ENCODE data around the gene GJB6.

The GJB6 gene

DNA sequence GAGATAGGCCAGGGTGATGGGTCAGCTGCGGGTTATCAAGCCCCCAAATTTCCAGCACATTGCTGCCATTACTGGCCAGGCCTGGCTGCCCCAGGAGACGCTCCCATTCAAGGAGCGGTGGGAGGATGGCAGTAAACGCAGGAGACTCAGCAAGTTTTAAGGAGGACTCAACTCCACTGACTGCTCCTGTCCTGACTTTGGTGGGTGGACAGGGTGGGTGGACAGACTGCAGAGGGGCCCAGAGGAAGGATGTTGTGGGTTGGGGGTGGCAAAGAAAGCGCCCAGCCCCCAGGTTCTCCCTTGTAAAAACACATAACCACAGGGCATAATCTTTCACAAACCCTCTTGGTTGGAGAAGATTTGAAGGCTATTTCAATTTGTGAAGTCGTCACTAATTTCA, 4.4 kb downstream of the GJB6 start:
- in situ Hi-C loops (cut with MboI; ENCODE audit: low sequenced_read_pairs), result no loop called here

DNA sequence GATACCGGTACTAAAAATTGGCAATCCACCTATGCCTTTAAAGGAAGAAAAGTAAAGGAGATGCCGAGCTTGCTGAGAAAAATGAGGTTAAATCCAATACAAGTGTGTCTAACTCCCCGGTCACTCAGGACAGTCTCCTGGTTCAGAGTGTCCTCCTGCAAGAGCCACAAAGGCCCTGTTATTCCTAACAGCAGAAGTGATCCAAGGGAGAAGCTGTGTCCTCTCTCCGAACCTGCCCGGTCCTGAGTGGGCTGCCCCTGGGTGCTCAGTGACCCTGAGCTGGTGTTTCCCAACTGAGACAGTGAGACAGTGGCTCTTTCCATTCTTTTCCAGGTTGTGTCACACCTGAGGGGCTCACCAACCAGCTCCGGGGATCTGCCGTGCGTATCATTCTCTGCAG, 4.8 kb downstream of the GJB6 start:
- in situ Hi-C loops (cut with MboI; ENCODE audit: low sequenced_read_pairs), result no loop called here

DNA sequence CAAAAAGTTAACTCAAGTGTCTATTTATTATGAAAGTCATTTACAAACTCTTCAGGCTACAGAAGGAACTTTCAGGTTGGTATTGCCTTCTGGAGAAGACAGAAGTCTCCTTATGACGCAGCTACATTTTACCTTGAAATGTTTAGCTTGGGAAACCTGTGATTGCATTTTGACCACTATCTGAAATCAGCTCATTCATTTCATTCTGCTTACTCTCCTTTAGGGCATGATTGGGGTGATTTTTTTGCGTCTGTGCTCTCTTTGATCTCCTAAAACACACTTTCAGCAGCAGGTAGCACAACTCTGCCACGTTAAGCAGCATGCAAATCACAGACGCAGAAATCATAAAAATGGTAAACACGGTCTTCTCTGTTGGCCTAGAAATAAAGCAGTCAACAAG, 9.6 kb downstream of the GJB6 start:
- in situ Hi-C loops (cut with MboI; ENCODE audit: low sequenced_read_pairs), result no loop called here

DNA sequence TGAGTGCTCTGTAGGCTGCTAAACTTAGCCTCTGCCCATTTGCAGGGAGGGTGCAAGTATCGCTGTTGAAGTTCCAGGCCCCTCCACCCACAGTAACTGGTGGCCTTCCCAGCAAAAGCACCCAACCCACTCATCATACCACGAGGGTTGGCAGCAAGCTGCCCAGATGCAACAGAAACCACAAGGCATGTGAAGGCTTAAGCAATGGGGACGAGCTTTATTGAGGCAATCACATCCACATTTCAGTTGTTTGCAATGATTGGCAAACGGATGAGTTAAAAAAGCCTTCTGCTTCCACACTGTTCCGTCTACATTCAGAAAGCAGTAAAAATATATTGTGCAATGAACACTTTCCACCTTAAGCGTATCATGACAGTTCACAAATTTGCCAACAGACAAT, 10.3 kb downstream of the GJB6 start:
- in situ Hi-C loops (cut with MboI; ENCODE audit: low sequenced_read_pairs), result no loop called here

DNA sequence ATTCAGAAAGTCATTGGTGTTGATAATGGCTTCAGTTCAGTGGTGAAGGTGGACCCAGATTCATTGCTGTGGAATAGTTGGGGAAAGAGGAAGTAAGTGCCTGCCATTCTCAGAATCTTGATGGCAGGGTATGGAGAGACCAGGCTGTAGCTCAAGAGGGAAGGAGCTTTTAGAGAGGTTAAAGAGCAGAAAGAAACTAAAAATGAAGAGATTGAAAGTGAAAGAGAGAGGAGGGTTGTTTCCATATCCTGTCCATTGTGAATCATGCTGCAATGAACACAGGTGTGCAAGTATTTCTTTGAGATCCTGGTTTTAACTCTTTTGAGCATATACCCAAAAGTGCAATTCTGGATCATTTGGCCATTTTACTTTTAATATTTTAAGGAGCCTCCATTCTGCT, 12.5 kb downstream of the GJB6 start:
- in situ Hi-C loops (cut with MboI; ENCODE audit: low sequenced_read_pairs), result no loop called here

DNA sequence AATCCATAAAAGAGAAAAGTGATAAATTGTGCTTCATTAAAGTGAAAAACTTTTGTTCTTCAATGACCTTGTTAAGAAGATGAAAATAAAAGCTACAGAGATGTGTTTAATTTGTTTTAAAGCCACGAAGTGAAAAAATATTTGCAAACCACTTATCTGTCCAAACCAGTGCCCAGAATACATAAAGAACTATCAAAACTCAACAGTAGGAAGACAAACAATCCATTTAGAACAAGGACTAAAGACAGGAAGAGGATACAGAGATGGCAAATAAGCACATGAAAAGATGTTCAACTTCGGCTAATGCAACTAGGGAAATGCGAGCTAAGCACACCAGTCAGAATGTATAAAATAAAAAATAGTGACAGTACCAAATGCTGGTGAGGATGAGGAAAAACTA, 15.0 kb downstream of the GJB6 start:
- in situ Hi-C loops (cut with MboI; ENCODE audit: low sequenced_read_pairs), result no loop called here

DNA sequence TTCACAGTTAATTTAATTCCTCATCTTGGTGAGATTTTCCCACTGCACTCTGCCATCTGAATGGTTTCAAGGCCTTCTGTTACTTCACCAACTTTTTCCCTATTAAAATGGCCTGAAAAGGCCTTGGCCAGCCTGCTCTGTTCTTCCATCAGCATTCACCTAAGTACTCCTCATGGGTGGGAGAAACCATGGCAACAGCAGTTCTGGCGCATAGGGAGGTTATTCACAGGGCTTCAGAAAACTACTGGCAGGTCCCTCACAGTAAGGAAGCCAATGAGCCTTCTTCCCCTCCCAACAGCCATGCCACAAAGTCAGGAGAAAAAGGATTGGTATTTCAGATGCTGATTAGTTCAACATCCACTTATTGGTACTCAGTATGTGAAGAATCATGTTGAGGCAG, 22.2 kb downstream of the GJB6 start:
- in situ Hi-C loops (cut with MboI; ENCODE audit: low sequenced_read_pairs), result no loop called here

DNA sequence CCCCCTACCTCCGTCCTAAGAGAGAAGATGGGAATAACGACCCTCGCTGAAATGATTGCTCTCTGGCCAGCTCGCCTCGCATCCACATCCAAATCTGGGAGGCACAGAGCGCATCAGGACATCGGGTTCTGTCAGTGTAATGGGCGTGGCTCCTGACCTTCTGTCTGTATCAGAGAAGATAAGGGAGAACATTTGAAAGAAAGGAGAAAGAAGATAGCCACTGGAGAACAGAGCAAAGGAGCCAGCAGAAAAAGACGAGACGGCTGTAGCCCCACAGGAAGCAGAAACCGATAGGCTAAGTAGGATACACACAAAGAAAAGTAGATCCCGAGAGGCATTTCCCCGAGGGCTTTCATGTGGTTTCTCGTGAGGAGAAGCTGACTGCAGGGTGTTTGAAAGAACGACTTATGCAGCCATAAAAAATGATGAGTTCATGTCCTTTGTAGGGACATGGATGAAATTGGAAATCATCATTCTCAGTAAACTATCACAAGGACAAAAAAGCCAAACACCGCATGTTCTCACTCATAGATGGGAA, 25.4 kb downstream of the GJB6 start:
- in situ Hi-C loops (cut with MboI; ENCODE audit: low sequenced_read_pairs), result no loop called here

DNA sequence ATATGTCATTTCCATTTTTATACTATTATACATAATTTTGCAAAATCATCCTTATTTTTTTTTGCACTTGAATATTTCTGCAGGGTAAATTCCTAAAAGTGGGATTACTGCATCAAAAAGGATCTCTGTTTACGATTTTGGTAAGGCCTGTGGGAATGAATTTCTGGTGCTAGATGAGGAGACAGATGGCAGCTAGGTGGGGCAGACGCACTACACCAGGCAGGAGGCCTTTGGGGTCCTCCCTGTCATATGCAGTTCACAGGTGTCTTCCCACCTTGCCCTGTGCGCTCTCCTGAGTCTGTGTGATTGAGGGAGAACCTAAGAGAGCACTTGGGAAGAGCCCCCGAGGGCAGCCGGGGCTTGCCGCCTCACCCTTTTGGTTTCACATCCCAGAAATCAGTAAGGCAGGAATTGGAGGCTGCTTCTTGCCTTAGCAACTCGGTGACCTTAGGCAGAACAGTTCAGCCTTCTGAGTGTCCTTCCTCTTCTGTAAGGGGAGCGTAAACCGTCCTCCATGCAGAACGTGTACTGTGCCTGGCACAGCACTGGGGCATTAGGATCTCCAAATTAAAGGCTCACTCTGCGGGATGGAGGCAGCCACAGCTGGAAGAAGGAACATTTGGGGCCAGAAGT, 25.9 kb downstream of the GJB6 start:
- in situ Hi-C loops (cut with MboI; ENCODE audit: low sequenced_read_pairs), result no loop called here

DNA sequence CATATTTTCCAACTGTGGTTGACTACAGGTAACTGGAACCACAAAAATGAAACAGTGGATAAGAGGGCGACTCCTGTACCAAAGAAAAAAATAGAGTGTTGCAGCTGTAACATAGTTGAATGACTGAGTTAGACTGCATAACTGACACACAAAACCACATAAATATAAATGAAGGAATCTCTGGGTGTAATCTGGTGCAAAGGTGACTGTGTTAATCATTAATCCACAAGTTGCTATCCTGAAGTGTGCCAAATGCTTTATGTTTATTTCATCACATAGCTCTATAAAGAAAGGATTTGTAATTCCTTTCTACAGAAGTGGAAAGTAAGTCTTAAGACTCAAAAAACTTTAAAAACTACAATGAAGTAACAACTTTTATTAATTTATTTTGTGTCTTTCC, 33.3 kb downstream of the GJB6 start:
- in situ Hi-C loops (cut with MboI; ENCODE audit: low sequenced_read_pairs), result loop anchor here (25.0 kb wide), 2 partner anchors 164 to 739 kb away; no protein-coding TSS in a partner anchor

DNA sequence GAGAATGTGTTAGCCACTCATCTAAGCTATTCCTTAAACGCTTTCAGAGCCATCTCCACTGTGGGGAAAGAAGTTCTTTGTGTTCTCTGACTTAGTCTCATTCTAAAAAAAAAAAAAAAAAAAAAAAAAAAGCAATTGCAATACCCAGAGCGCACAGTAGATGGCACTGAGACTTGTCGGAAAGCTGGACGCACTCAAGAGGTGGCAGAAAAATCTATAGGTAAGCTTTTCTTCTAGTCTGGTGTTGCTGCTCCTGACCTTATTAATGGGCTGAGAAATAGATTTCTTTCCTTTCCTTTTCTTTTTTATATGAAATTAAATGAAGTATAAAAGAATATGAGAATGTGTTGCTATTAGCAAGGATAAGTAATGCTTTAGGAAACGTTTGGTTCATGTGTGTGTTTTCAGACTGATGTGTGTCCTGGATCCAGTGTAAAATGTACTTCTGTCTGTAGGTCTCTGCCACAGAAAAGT, 34.7 kb downstream of the GJB6 start:
- in situ Hi-C loops (cut with MboI; ENCODE audit: low sequenced_read_pairs), result loop anchor here (25.0 kb wide), 2 partner anchors 165 to 740 kb away; no protein-coding TSS in a partner anchor

DNA sequence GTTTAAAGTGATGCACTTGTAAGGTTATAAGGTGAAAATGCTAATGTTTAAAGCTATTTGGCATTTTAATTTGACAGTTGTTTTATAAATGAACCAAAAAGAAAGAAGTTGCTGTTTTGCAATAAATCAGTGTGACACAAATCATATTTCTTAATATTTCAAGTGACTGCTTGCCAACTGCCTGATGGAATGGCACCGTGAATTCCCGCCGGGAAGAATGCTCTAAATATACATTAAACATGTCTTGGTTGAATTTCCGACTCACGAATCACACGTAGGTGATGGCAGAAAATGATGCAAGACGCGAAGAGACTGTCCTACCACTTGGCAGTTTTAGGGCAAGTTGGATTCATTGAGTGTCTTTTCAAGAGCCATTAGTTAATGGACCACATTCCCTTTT, 36.3 kb downstream of the GJB6 start:
- in situ Hi-C loops (cut with MboI; ENCODE audit: low sequenced_read_pairs), result loop anchor here (25.0 kb wide), 2 partner anchors 166 to 742 kb away; no protein-coding TSS in a partner anchor

DNA sequence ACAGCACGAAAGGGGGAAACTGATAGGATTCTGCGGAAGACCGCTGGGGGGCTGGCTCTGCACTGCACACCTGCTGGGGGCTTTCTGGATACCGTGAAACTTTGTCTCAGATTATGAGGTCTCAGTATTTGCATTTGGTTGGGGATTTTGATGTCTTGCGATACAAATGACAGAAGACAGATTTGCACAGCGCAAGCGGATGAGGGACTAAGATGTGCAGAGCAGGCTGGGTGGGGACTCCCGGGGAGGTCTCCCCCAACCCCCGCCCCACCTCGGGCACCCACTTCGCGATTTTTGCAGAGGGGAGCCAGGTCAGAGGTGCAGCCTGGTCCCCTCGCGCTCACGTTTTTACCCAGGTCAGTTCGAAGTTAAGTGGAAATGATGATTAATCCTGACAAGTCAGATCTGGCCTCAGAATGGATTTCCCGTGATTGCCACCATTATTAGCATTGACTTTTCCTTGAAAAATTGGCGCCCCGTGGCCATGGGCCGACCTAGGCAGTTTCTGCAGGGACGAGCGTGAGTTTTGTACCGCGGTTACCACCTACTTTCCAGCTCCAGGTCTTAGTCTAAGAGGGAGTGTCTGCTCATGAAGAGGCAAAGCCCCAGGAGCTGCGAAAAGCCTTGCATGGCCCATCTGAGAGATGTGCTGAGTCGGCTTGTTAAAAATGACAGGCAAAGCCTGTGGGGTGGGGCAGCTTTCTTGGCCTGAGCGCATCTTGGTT, 38.0 kb downstream of the GJB6 start:
- in situ Hi-C loops (cut with MboI; ENCODE audit: low sequenced_read_pairs), result loop anchor here (25.0 kb wide), 2 partner anchors 168 to 743 kb away; no protein-coding TSS in a partner anchor

DNA sequence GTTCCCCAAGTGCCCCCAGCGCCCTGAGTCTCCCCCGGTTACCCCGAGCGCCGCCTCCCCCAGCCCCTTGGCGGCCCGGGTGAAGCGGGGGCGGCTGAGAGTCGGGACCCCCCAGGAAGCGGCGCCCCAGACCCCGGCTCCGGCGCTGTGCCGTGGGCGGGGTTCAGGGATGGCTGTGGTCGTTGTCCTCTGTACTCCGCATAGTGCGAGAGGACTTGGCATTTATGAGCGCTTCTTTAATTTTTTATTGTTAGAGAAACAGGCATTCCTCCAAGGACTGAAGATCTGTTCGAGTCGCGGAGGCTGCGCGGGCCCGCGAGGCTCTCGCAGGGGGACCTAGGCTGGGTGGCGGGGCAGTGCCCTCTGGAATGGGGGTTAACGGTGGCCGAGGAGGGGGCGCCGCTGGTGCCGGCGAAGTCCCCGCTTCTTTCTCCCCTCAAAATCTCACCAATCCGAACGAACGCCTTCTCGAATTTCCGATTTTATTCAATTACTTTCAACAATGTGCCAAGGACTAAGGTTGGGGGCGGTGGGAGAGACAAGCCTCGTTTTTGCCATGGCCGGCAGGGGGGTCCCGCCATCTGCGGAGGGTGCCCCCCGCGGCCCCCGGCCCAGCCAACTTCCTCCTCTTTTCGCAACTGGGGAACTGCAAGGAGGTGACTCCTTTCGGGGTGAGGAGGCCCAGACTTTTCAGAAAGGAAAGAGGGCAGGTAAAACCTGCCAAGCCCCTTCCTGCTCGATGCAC, 38.8 kb downstream of the GJB6 start:
- in situ Hi-C loops (cut with MboI; ENCODE audit: low sequenced_read_pairs), result loop anchor here (25.0 kb wide), 2 partner anchors 169 to 744 kb away; no protein-coding TSS in a partner anchor

DNA sequence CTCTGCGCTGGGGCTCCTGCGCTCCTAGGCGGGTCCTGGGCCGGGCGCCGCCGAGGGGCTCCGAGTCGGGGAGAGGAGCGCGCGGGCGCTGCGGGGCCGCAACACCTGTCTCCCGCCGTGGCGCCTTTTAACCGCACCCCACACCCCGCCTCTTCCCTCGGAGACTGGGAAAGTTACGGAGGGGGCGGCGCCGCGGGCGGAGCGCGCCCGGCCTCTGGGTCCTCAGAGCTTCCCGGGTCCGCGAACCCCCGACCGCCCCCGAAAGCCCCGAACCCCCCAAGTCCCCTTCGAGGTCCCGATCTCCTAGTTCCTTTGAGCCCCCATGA, 39.3 kb downstream of the GJB6 start, which contains the start of gene GJB2:
Gene GJB2 (minus strand): TSS at position 103 of the 326 bp plus-strand sequence. CDS start 3,357 bp downstream, outside the sequence.
- in situ Hi-C loops (cut with MboI; ENCODE audit: low sequenced_read_pairs), result loop anchor here (25.0 kb wide), 2 partner anchors 170 to 745 kb away; no protein-coding TSS in a partner anchor

DNA sequence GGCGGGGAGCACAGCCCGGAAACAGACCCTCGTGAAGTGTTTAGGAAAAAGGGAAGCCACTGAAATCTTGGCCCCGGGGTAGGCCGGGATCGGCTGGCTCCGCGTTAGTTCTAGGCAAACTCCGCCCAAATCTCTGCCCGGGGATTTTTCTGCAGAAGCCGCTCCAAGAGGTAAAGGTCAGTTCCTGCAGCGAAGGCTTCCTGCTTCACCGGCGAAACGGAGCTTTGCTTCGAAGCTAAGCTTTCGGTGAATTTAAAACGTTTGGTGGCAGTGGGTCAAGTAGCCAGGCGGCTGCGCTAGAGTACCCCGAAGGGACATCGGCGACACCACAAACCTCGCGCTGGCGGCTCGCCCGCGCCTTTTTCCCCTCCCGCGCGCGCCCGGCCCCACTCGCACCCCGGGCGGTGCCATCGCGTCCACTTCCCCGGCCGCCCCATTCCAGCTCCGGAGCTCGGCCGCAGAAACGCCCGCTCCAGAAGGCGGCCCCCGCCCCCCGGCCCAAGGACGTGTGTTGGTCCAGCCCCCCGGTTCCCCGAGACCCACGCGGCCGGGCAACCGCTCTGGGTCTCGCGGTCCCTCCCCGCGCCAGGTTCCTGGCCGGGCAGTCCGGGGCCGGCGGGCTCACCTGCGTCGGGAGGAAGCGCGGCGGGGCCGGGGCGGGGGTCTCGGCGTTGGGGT, 39.8 kb downstream of the GJB6 start:
- in situ Hi-C loops (cut with MboI; ENCODE audit: low sequenced_read_pairs), result loop anchor here (25.0 kb wide), 2 partner anchors 170 to 745 kb away; no protein-coding TSS in a partner anchor

DNA sequence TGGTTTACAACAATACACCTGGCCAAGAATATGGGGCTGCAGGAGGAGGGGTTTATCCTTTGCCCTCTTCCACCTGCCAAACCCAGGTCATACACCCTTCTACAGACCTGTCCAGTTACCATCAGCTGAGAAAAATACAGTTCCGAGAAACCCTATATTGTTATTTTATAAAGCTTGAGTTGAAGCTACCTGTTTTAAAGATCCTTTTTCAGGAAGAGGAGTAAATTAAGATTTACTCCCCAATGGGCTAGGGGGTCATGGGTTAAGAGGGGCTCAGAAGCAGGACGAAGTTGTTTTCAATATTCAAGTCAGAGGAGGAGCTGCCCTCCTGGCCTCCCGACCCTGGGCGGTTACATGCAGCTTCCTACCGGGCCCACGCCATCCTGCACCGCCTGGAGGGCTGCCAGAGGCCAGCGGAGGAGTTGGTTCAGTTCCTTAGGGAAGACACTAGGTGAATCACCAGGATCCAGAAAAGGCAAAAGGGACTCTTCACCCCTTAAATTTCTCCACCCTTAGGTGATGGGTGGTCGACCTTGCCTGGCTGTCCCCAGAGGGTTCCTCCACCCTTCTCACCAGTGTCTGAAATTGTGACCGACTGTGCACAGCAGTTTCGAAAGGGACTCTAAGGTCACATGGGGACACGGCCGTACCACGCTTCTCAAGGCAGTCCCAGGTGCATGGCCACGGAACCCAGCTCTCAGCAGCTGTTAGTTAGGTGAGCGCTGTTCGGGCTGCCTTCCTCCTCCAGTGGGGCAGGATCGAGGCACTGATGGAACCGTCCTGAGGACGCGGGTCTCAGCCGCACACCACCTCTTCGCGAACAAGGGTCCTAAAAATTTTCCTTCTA, 40.6 kb downstream of the GJB6 start:
- in situ Hi-C loops (cut with MboI; ENCODE audit: low sequenced_read_pairs), result loop anchor here (25.0 kb wide), 2 partner anchors 171 to 746 kb away; no protein-coding TSS in a partner anchor

DNA sequence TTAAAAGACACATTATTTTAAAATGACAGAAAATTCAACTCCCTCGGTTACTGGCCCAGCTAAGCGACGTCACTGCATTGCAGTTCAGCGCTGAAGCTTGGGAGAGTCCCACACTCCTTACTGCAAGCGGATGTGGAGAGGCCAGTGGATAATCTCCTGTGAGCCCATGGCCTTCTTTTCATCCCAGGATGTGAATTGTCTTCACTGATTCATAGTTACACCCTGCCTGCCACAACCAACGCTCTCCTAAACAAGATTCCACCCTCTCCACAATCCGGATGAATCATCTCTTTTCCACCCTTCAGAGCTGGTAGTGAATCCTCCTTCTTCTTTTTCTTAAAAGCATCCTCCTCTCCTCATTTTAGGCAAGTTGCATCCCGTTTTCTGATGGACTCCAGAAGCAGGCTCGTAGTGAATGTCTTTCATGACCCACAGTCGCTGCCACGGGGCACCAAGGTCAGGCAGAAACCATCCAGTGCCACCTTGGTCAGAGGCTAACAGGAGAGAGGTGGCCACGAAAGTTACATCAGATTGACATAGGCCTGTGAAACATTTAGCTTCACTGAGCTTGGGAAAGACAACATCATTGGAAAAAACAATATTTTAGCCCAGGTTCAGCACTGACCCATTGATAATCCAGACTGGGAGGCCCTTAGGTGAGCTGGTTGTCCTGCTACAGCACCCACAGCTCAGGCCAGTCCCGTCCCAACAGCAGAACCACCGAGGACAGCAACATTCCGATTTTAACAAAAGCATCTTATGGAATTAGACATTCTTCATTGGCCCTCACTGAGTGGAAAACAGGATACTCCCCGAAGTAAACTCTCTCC, 41.4 kb downstream of the GJB6 start:
- in situ Hi-C loops (cut with MboI; ENCODE audit: low sequenced_read_pairs), result loop anchor here (25.0 kb wide), 2 partner anchors 172 to 747 kb away; no protein-coding TSS in a partner anchor

Measured in HL-60/S4 treated with phorbol 12-myristate 13-acetate at 8.2 ng/mL for 4 days and 3 days (cell line).